NCI-H1105 (cell line): Measurements from ENCODE around the gene MRPS35.
A peak's percentile ranks its signal among the peaks of the same experiment; 100 is the strongest.
"Not testable (repeated sequence)": the region's sequence is repeated elsewhere in the genome, so short reads cannot be mapped to it uniquely, and the experiment has no call there.

Experiments used
- DNase-seq: peaks from one replicate; lab custom pipeline; 2025; lab: John Stamatoyannopoulos, UW

Gene MRPS35

GRCh38 chr12:27709212-27709931 lies 1.3 kb upstream of the MRPS35 start:
- DNase-seq = no peak

- peak; percentile 19 for DNase-seq
These were observed 570 bp upstream of the MRPS35 start for GRCh38 chr12:27709932-27710591.

DNA sequence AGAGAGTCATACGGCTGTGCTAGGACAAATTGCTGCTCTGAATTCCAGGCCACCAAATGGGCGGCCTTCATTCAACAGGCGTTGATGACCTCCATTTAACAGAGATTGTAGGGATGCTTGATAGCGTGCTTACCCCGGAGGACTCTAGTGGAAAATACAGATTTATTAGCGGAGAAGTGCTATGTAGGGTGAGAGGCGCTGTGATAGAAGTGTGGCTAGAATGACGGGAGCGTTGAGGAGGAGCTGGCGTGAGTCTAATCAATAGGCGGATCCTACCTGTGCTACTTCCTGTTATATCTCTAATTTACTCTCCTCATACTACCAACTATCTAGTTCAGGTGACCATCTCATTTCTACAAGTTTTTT lies 668 bp downstream of the MRPS35 start:
- peak; percentile 29 for DNase-seq

DNA sequence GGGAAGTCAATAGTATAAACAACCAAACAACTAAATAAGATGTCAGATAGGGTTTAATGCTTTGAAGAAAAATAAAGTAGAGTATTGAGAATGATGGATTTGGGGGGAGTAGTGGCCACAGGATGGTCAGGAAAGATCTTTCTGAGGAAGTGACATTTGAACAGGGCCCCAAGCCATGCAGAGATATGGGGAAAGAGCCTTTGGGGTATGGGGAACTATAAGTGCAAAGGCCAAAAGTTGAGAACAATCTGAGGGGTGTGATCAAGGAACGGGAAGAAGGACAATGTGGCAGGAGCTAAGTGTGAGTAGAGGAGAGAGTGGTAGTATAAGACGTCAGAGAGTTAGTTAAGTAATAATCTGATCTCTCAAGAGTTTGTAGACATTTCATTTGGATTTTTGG lies 1.3 kb downstream of the MRPS35 start:
- no peak for DNase-seq

- DNase-seq = no peak
These were observed 12.6 kb downstream of the MRPS35 start for GRCh38 chr12:27723212-27723611.

- no peak for DNase-seq
These were observed 19.5 kb downstream of the MRPS35 start for GRCh38 chr12:27730097-27730588.

DNA sequence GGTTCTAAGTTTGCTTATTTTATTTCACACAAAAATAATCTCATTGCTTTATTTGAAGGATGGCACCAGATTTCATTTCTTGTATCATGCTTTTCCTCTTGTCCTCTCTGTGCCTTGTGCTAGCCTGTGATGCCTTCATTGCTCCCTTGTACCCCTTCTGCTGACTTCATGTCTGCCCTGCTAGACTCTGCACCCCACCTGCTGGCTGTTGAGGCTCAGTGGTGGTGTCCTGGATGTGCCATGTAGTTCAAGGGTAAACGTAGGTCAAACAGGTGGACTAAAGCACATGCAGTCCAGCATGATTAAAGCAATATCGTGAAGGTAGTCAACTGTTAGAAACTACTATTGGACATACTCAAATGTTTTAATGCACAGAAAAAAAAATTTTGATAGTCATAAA lies 21.6 kb downstream of the MRPS35 start:
- DNase-seq = no peak

- DNase-seq = peak; percentile 5
These were observed 22.5 kb downstream of the MRPS35 start for GRCh38 chr12:27733052-27733656.

DNA sequence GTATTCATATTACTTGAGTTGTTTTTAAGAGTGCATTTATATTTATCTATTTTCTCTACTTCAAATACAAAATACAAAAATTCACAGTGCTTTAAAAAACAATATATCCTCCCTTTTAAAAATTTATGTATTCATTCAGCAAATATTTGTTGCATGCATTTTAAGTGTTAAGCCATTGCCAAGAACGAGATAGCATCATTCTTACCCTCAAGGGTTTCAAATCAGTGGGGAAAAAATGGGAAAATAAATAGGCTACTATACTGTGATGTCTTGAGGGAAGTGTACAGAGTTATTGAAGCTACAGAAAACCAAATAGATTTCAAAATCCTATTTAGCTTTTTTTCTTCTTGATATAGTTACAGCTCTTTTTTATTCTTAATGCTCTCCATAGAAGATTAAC lies 23.2 kb downstream of the MRPS35 start:
- no peak for DNase-seq

DNA sequence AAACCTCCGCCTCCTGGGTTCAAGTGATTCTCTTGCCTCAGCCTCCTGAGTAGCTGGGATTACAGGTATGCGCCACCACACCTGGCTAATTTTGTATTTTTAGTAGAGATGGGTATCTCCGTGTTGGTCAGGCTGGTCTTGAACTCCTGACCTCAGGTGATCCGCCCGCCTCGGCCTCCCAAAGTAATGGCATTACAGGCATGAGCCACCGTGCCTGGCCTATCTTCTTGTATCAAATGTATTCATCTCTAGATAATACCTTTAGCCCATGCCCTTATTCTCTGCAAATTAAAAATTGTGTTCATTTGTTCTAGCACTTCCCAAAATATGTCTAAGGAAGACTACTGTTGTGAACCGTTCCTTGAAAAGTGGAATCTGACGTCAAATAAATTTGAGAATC lies 23.7 kb downstream of the MRPS35 start:
- DNase-seq = not testable (repeated sequence)

GRCh38 chr12:27743601-27744000 lies 33.0 kb downstream of the MRPS35 start:
- DNase-seq = no peak

DNA sequence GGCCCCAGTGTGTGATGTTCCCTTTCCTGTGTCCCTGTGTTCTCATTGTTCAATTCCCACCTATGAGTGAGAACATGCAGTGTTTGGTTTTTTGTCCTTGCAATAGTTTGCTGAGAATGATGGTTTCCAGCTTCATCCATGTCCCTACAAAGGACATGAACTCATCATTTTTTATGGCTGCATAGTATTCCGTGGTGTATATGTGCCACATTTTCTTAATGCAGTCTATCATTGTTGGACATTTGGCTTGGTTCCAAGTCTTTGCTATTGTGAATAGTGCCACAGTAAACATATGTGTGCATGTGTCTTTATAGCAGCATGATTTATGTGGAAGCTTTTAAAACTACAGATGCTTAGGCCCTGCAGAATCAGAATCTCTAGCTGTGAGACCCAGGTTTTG lies 35.1 kb downstream of the MRPS35 start:
- not testable (repeated sequence) for DNase-seq

DNA sequence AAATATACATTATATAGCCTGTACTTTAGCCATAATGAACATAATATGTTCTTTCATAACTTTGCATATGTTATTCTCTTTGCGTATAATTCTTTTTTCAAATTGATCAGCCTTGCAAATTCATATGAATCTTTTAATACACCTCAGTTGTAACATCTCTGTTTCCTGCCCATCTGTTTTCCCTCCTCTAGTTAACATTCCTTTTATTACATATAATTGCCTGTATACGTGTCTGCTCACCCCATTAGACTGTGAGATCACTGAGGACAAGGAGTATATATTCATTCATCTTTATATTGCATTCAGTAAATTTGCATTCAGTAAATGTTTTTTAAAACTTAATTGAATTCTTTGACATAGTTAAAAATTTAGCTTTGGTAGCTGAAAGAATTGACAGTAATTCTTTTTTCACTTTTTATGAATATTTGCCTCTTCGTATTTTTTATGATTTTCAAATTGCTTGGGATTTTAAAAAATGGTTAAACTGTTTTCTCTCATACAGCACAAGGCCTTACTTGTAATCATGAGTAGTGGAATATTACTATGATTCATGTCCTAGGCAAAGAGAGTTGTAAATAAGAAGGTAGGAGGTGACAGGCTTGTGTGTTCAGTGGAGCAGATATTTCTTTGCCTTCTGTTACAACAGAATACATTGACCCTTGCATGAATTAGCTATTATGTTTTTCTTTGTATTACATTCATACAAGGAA lies 36.6 kb downstream of the MRPS35 start:
- DNase-seq = no peak

- DNase-seq = peak; percentile 15
These were observed 40.9 kb downstream of the MRPS35 start for GRCh38 chr12:27751386-27752047.

- no peak for DNase-seq
These were observed 44.2 kb downstream of the MRPS35 start for GRCh38 chr12:27754795-27755194.

DNA sequence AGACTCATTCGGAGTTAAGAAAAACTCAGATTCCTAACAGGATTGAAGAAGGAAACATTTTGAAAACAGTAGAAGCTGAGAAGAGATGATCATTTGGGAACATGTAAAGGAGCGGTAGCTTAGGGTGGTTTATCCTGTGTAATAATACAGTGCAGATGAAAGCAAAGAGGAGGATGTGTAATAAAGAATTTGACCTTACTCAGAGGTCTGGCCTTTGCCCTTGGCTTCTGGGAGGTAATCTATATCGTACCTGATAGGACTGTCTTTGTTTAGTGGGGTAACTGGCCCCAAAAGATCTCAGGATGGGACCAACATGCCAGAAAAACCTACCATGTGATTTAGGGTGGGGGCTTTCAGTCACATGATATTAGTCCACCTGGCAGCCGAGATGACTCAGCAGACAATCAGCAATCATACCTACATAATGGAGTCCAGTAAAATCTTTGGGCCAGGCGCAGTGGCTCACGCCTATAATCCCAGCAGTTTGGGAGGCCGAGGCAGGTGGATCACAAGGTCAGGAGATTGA lies 46.1 kb downstream of the MRPS35 start:
- no peak for DNase-seq

DNA sequence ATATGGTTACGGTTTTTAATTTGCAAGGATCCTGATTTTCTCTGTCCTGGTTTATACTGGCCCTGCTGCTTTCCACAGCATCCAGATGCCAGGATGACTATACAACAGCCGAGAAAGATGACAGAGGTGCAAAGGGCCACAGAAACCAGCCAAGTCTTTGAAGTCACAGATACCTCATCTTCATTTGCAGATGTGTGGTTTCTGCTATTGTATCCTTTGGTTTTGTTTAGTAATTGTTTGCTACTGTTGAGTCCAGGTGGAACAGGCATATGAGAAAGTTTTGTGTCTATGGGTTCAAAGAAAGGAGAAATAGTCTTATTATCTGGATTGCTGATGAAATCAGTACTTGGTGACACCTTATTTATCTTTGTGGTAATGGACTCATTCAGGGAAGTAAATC lies 52.1 kb downstream of the MRPS35 start:
- DNase-seq = no peak

DNA sequence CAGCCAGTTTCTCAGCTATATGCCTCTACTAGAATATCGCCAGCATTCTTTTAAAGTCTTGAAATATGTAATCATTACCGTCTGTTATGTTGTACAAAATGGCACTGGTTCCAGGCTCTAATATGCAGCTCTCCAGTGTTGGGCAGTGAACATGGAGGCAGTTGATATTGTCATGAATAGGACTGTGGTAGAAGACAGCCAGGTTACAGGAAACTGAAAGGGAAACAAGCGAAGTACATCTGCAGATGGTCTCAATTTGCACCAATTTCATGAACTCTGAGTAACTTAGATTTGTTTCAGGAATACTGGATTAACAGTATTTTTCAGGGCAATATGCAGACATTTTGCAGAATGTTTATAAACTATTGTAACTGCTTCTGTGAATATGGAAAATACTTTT lies 56.0 kb downstream of the MRPS35 start:
- no peak for DNase-seq

GRCh38 chr12:27769142-27769673 lies 58.6 kb downstream of the MRPS35 start:
- DNase-seq = no peak

- no peak for DNase-seq
These were observed 61.1 kb downstream of the MRPS35 start for GRCh38 chr12:27771481-27772327.
